ENCODE results near the gene CBX7.

- no peak for TF ChIP-seq EZH2 (IDR thresholded peaks at IDR 0.05; ENCODE audit: low read depth, low read length, severe bottlenecking)
- TF ChIP-seq BRCA1 (IDR thresholded peaks at IDR 0.05; ENCODE audit: low read depth, low read length), result no peak
Observed at GRCh38 chr22:39115570-39115969, 36.9 kb downstream of the CBX7 start.
